GM08714 (cell line): Measurements from ENCODE around the gene PNCK.

Experiments used
- H3K4me3 ChIP-seq: fragments of 200-500 bp; sonication (Bioruptor generic); 2 replicates; pipeline ENCODE4 v1.5.1; 2014; ENCODE audit warnings: mild to moderate bottlenecking, low read length, inconsistent platforms
- ZNF274 ChIP-seq: IDR thresholded peaks from 2 replicates; pipeline ENCODE4 v1.6.1; 2012; ENCODE audit warnings: mild to moderate bottlenecking, low read depth, low read length

The PNCK gene

DNA sequence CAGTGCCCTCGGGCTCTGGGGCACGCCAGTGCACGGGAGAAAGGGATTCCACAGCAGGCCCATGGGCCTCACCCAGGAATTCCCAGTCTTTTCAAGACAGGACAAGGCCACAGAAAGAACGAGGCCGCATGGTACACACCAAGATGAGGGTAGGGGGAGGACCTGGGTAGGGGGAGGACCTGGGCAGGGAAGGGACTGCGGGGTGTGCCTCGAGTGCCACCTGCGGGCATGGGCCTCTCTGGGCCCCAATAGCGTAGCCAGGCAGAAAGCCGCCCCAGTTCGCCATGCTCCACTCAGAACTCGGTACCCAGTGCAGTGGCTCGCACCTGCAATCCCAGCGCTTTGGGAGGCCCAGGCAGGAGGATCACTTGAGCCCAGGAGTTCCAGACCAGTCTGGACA is 40.6 kb downstream of the PNCK start:
- no peak for TF ChIP-seq ZNF274
- H3K4me3 ChIP-seq: no peak overlapping the region

- H3K4me3 ChIP-seq: no peak overlapping the region
- no peak for TF ChIP-seq ZNF274
These were observed 41.0 kb downstream of the PNCK start for GRCh38 chrX:153632595-153632946.

GRCh38 chrX:153631907-153632594 is 41.6 kb downstream of the PNCK start:
- no peak for TF ChIP-seq ZNF274
- no peak overlapping the region for H3K4me3 ChIP-seq

- H3K4me3 ChIP-seq: no peak overlapping the region
- TF ChIP-seq ZNF274: no peak
These were observed 42.3 kb downstream of the PNCK start for GRCh38 chrX:153631346-153631745.

- TF ChIP-seq ZNF274: no peak
- H3K4me3 ChIP-seq: no peak overlapping the region
These were observed 44.9 kb downstream of the PNCK start for GRCh38 chrX:153628665-153629064.

- TF ChIP-seq ZNF274: no peak
- no peak overlapping the region for H3K4me3 ChIP-seq
These were observed 45.5 kb downstream of the PNCK start for GRCh38 chrX:153628129-153628528.

GRCh38 chrX:153627675-153628111 is 45.9 kb downstream of the PNCK start:
- TF ChIP-seq ZNF274: no peak
- H3K4me3 ChIP-seq: no peak overlapping the region

DNA sequence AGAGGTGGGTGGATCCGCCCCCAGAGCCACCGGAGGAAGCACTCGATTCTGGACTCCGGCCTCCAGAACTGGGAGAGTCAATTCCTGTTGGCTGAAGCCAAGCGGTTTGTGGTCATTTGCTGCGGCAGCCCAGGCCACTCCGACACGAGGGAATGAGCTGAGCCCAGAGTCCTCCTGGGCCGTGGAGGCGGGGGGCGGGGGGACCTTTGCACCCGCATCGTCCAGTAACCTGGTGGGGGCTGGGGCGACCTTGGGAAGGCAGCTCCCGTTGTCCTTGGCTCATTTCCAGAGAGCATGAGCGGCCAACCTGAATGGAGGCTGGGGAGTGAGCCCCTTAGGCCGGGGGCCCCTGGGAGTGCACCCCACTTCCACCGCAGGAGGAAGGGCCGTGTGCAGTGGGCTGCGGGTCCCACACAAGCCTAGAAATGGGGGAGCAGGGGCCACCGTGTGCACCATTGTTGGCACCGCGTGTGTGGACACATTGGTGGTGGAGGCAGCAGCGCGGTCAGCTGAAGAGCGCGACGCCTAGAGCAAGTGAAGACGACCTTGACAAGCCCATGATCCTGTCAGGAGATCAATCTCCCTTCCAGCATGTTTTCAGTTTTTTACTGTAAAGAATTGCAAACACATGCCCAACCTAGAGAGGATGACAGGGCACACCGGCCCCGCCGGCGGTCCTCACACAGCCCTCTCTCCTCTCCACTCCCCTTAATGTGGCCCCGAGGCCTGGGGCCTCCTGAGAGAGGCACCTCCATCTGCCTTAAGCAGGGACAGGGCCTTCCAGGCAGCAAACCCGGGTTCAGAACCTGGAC is 46.5 kb downstream of the PNCK start:
- TF ChIP-seq ZNF274: no peak
- H3K4me3 ChIP-seq: no peak overlapping the region

DNA sequence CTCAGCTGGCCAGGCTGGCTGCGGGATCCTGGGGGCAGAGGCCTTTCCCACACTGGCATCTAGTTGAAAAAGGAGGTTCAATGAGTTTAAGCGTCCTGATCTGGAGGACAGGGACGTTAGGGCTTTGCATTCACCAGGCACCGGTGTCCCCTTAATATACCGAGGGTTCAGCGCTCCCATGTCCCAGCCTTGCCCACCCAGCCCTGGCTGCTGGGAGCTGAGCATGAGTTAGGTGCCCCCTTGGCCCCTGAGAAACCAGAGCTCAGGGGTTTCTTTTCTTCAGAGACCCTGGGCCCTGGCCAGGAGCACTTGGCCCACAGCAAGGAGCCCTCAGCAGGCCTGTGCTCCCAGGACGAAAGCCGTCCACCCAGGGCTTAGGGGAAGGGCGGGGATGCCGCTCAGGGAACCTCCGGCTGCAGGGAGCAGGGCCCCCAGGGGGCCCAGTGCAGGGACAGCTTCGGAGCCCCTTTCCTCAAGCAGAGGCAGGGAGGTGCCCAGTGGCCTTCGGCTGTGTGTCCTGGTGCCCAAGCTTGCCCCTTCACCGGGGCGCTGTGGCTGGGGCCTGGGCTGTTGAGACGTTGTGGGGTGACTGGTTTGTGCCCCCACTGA is 47.5 kb downstream of the PNCK start:
- no peak overlapping the region for H3K4me3 ChIP-seq
- no peak for TF ChIP-seq ZNF274

DNA sequence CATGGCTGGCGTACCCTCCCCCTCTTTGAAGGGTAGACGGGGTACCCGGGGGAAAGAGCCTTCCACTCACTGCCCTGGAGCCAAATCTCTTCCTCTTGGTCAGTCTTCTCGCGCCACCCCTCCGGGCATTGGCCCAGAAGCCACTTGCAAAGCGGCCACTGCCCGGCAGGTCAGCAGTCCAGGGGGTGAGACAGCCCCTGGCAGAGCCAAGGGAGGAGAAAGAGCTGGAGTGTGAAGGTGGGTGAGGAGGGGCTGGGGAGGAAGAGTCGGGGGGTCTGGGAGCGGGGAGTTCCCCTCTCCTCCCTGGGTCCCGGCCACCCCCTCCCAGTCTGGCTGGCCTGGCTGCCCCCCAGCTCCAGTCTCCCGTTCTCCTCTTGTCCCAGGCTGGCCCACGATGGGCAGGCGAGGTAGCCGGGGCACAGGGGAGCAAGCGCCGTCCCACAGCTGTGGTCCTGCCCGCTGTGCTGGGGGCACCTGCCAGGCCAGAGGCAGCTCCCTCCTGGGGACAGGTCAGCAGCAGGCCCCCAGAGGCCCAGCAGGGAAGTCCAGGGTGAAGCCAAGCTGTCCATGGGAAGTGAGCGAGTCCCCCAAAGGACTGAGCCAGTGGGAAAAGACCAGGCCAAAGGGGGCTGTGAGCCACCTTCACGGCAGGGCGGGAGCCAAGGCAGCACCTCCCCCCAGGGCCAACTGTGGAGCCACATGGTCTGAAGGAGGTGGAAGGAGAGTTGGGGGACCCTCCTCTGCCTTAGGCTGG is 48.2 kb downstream of the PNCK start:
- no peak overlapping the region for H3K4me3 ChIP-seq
- TF ChIP-seq ZNF274: no peak

GRCh38 chrX:153624196-153625091 is 49.2 kb downstream of the PNCK start:
- no peak overlapping the region for H3K4me3 ChIP-seq
- TF ChIP-seq ZNF274: no peak

GRCh38 chrX:153623310-153624029 is 50.1 kb downstream of the PNCK start:
- no peak overlapping the region for H3K4me3 ChIP-seq
- TF ChIP-seq ZNF274: no peak

- no peak for TF ChIP-seq ZNF274
- H3K4me3 ChIP-seq: no peak overlapping the region
These were observed 50.8 kb downstream of the PNCK start for GRCh38 chrX:153622661-153623309.
